Adipose tissue (tissue), 3 donors: ENCODE measurements around the gene SPINK14. TPM values are rescaled to one million over a fixed set of nuclear protein-coding genes. Genes with fewer than 3 reads are reported as not detected.

ENCODE experiments used
- H3K27ac ChIP-seq: one replicate; pipeline ENCODE4 v1.5.1; 2013; ENCODE audit warnings: low read depth, low read length
- WGBS, 3 donors: extraction: QIAGEN DNeasy Blood & Tissue Kit; methylation state at CpG; one replicate each; pipeline ENCODE4 v1.1.7; 2013; 5-methylcytosine and 5-hydroxymethylcytosine counted together
- polyA plus RNA-seq, 3 donors: library from polyadenylated mRNA; stranded (reverse); fragments of 200-250 nt; gene quantifications; one replicate each; pipeline ENCODE4 v1.2.3, GENCODE V29; 2013
- donor health status: healthy with polysubstance abuse.
- donor health status: Bipolar disorder and iron deficiency.
- donor health status: healthy.

The SPINK14 gene, protein sequence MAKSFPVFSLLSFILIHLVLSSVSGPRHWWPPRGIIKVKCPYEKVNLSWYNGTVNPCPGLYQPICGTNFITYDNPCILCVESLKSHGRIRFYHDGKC
- polyA plus RNA-seq: not detected

DNA sequence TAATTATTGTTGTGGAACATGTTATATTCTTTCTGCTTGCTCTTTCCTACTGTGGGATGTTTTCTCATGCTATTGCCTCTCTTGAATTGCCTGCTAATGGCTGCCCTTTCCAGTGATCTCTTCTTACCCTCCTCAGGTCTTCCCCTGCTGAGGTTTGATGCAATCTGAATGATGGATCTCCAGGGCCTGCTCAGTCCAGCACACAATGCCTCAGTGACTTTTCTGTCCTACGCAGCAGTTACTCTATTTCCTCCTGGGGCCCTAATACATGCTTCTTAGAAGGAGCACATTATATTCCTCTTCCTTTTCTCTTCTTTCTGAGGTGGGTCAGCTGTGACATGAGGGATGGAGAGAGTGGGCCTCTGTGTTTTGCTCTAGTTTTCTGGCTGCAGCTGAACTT is at the start of gene SPINK14:
Gene SPINK14, plus strand, starts transcription at position 301 of the 400 bp plus-strand sequence. CDS start 1,187 bp downstream, outside the sequence.
- 86 to 100% (median 98%) methylated on average over 1 of the region's 1 CpG for WGBS, 3 donors
- no peak within 1 kb of the TSS for H3K27ac ChIP-seq

DNA sequence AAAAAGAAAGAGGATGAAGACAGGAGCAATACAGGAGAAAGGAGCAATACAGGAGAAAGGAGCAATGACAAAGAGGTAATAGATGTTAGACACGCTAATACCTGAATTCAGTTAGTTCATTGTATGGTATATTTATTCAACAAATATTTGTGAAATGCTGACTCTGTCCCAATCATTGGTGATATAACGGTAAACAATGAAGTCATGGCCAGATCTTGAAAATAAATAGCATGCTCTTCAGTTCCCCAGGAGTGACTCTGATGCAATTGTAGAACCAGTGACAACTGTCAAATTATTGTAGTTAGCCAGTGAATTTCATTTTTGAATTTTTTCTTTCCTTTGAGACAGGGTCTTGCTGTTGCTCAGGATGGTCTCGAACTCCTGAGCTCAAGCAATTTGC is 48.0 kb upstream of the SPINK14 start:
- WGBS, 3 donors: 76 to 92% (median 86%) methylated on average over 3 of the region's 3 CpGs

DNA sequence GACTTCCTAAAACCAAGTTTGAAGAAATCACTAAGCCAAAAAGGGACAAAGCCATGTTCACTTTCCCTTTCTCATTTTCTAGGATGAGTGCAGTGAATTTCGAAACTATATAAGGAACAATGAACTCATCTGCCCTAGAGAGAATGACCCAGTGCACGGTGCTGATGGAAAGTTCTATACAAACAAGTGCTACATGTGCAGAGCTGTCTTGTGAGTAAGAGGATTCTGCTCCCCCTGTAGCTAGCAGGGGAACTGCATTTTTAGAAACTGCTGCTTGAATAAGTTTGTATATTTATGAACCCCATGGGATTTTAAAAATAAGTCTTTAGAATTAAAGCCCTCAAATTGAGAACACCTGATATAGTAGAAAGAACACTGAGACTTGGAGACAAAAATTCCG is 42.7 kb upstream of the SPINK14 start:
- WGBS, 3 donors: 58 to 67% (median 60%) methylated on average over 3 of the region's 3 CpGs

More for the DNA sequence above, 48.0 kb upstream of the SPINK14 start:
- H3K27ac ChIP-seq: no peak overlapping the region

DNA sequence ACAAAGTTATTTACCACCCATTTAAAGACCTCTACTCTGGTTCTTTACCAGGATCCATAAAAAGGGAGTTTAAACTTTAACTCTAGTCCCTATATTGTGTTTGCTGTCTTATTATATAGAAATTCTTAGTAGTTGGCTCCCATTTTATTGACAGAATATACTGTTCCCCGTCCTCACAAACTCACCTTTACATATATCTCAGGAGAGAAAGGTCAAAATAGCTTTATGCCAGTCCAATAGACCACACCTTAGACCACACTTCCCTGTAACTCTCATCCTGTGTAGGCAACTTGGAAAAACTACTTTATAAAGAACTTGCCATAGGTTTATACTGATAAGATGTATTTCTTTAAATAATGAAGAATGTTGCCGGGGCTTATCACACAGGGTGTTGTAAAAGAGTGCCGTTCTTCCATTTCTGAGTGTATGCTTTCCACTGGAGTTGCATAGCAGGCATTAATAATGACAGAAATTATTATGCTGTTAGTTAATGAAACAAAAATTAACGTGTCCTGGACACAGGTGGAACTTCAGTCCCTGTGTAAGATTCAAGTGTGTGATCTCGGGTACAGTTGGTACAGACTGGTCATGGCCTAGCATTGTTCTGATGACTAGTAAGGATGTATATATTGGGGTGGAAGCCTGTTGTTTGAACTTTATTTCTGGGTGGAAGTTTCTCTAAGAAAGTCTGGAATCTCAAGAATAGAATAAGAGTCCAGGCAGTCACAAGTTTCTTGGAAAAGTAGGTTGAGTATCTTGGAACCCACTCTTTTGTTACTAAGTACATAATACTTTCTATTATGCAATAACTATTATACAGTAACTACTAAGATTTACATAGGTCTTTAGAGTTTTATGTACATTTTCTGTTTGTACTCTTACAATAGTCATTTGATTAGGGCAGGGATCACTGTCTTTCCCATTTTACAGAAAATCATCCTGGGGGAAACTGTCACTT is 33.0 kb upstream of the SPINK14 start:
- no peak overlapping the region for H3K27ac ChIP-seq
- WGBS, 3 donors: 81 to 86% (median 82%) methylated on average over 5 of the region's 5 CpGs

More for the DNA sequence above, 42.7 kb upstream of the SPINK14 start:
- H3K27ac ChIP-seq: no peak overlapping the region

DNA sequence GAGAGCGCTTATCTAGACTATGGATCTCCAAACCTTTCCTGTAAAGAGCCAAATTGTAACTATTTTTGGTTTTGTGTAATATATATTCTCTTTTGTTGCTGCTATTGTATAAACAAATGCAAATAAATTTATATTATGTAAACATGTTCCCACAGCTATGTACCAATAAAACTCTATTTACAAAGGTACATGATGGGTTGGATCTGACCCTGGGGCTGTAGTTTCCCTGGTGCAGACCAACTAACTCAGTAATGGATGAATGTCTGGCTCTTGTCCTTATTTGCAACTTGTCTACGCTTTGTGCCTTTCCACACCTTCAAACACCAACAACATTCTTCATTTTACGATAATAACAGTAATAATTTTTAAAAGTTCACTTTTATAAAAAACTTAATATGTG is 27.5 kb upstream of the SPINK14 start:
- H3K27ac ChIP-seq: no peak overlapping the region

DNA sequence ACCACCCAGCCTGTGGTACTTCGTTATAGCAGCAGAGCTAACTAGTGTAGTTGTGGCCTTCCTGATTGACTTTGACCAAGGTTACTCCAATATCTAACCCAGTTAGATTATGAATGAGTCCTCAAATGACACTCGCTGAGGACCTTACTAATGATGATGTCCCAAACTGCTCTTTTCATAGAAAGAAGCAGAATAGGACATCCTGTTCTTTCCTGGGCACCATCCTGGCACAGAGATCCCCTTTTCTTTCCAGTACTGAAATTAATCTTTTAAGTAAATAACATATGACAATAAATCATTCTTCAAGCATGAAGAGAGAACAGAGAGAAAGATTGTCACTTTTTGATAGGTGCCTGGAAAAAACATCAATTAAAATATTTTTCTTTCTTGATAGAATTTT is 26.7 kb upstream of the SPINK14 start:
- H3K27ac ChIP-seq: no peak overlapping the region
- 45 to 80% (median 70%) methylated on average over 2 of the region's 2 CpGs for WGBS, 3 donors

More for the DNA sequence above, 27.5 kb upstream of the SPINK14 start:
- 64 to 94% (median 94%) methylated on average over 3 of the region's 3 CpGs for WGBS, 3 donors

DNA sequence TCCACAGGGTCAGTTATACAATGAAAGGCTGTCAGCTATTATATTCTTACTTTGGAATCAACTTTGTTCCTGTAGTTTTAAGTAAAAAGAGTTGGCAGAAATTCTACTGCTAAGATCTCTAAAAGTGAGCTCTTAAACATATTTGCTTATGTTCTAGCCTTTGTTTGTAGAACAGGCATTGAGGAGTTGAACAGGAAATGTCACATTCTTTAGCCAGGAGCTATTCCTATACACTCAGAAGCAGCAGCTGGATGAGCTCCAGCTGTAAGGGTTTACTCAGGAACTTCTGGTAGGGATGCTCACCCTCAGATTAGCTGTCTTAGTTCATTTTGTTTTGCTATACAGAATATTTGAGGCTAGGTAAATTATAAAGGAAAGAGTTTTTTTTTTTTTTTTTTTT is 22.4 kb upstream of the SPINK14 start:
- no peak overlapping the region for H3K27ac ChIP-seq

DNA sequence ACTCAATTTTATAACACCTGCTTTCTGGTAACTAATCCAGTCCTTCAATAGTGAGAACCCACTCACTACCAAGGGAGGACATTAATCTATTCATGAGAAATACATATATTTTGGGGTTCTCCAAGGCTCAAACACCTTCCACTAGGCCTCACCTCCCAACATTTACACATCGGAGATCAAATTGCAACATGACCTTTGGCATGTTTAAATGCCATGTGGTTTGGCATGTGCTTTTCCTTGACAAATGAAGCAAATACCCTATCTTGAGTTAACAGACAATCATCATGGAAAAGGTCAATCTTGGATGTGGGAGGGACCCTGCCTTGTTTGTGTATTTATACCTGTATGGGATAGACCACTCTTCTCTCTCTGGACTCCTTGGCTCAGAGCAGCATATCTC is 21.9 kb upstream of the SPINK14 start:
- WGBS, 3 donors: 47 to 93% (median 91%) methylated on average over 1 of the region's 1 CpG
- H3K27ac ChIP-seq: no peak overlapping the region

DNA sequence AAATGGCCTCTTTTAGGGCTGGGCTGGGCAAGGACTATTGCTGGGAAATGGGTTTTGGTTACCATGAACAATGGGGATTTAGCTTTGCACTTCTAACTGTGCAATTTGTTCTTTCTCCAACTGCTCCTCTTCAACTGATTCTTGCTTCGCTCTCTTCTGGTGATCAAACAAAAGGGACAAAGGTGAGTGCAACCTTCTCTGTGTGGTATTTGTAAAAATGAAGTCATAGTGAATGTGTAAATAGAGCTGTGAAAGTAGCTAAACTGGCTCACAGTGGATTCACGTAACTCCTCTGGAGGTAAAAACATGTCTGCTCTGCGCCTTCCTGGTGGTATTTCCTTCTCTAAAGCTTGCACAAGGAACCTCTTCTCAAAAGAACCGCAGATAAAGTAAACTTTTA is 20.9 kb upstream of the SPINK14 start:
- 56 to 91% (median 80%) methylated on average over 4 of the region's 4 CpGs for WGBS, 3 donors
- H3K27ac ChIP-seq: no peak overlapping the region

DNA sequence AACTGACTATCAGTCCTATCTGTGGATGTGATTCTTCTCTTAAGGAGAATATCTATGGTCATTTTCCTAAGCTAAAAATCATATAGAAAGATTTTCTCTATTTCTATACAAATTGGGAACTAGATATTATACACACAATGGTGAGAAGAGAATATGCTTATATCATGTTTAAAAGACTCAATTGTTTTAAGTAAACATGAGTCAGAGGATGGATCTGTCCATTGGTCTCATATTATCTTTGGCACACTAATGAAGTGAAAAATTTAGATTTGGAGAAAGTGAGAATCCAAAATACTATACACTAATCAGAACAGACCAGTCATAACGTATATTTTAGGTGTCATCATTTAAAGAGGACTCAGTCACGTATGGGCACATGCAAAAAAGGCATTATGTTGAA is 16.5 kb upstream of the SPINK14 start:
- WGBS, 3 donors: 70 to 81% (median 77%) methylated on average over 2 of the region's 2 CpGs
- no peak overlapping the region for H3K27ac ChIP-seq

DNA sequence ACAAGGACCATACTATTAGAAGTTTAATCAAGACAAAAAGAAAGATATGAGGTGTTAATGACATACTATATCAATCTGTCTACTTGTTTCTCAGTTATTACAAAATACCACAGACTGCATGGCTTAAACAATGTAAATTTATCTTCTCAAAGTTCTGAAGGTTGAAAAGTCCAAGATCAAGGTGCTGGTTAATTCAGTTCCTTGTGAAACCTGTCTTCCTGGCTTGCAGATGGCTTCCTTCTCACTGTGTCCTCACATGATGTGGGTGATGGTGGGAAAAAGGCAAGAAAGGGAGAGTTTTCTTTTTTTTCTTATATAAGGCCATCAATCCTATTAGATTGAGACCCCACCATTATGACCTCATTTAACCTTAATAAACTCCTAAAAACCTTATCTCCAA is 15.6 kb upstream of the SPINK14 start:
- H3K27ac ChIP-seq: no peak overlapping the region

DNA sequence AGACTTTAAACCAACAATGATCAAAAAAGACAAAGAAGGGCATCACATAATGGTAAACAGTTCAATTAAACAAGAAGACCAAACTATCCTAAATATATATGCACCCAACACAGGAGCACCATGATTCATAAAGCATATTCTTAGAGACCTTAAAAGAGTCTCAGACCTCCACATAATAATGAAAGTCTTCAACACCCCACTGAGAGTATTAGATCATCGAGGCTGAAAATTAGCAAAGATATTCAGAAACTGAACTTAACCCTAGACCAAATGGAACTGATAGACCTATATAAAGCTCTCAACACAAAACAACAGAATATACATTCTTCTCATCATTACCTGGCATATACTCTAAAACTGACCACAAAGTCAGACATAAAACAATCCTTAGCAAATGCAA is 11.7 kb upstream of the SPINK14 start:
- no peak overlapping the region for H3K27ac ChIP-seq
- 89 to 90% (median 90%) methylated on average over 1 of the region's 1 CpG for WGBS, 3 donors

DNA sequence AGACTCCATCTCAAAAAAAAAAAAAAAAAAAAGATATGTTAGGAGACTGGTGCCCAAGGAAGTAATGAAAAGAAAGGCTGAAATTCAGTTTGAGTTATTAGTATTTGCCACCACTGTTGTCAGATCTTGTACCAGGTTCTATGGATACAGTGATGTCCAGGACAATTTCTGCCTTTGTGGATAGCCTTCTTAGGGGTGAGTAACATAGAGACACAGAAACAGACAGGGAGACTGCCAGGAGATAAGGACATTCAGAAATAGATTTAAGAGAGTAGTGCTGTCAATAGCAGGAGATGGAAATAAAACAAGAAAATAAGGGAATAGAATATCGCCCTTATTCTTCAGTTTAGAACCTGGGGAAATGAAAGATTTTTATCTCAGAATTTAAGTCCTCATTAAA is 6.3 kb upstream of the SPINK14 start:
- H3K27ac ChIP-seq: no peak overlapping the region
- 90 to 97% (median 92%) methylated on average over 1 of the region's 1 CpG for WGBS, 3 donors

DNA sequence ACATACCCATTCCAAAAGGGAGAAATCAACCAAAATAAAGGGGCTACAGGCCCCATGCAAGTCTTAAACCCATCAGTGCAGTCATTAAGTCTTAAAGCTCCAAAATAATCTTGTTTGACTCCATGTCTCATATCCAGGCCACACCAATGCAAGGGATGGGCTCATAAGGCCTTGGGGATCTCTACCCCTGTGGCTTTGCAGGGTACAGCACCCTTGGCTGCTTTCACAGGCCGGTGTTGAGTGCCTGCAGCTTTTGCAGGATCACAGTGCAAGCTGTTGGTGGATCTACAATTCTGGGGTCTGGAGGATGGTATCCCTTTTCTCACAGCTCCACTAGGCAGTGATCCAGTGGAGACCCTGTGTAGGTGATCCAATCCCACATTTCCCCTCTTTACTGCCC is 5.0 kb upstream of the SPINK14 start:
- 82 to 91% (median 86%) methylated on average over 1 of the region's 1 CpG for WGBS, 3 donors
- H3K27ac ChIP-seq: no peak overlapping the region

DNA sequence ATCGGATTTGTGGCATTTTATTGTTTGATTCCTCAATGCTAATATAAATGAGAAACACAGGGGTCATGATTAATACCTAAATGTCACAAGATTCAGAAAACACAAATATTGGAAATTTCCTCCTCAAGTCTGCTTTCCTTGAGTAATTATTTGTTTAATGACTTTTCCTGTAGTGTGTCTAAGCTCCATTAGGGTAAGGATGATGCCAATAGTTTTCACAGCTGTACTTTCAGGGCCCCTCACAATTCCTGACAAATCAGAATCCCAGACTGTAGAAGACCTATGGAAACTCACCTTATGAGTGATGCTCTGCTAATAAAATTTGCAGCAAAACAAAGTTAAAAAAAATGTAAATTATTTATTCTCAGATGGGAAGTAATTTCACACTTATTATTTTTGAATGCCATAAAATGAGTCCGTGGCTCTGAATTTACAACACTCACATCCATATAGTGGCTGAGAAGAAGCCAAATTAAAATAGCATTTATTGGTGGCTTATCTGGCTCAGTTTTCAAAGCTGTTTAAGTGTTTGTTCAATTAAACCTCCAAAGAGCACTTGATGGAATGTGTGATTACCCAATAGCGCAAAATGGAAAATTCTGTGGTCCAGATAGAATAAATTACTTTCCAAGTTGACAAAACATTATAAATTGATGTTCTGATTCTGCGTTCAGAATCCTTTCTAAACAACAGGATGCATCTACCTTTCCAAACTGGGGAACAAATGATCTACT is 1.6 kb upstream of the SPINK14 start:
- H3K27ac ChIP-seq: no peak overlapping the region
- 81 to 87% (median 84%) methylated on average over 4 of the region's 4 CpGs for WGBS, 3 donors

DNA sequence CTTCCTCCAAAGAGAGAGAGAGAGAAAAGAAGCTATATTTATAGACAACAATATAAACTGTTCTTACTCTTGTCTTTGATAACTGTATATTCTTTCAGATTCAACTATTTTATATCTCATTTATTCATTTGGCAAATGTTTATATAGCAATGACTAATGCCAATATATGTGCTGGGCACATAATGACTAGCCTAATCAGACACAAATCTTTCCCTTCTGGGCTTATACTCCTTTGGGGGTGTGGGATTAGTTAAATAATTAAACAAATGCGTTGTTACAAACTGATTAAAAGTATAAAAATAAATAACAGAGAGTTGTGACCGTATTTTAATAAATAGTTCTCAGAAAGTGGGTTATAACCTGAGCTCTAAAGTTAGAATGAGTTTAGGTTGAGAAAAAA is 4.0 kb downstream of the SPINK14 start:
- 50 to 75% (median 68%) methylated on average over 2 of the region's 2 CpGs for WGBS, 3 donors

DNA sequence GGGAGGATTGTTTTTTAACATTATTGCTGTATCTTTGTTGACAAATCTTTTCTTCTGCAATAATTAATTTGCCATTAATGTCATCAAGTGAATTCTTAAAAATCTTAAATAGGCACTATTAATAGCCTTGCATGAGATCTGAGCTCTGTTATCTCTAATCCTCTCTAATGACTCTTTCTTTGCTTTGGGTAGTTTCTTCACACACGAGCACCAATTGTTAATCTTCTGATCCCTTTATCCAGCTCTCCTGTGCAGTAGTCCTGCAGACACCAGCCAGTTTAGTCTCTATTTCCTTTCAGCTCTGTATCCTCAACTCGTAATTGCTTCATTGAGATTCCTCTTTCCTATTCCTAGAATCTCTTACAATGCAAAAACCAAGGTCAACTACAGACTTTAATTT is 8.1 kb downstream of the SPINK14 start:
- WGBS, 3 donors: 42 to 60% (median 46%) methylated on average over 2 of the region's 2 CpGs
- no peak overlapping the region for H3K27ac ChIP-seq

More for the DNA sequence above, 4.0 kb downstream of the SPINK14 start:
- no peak overlapping the region for H3K27ac ChIP-seq

DNA sequence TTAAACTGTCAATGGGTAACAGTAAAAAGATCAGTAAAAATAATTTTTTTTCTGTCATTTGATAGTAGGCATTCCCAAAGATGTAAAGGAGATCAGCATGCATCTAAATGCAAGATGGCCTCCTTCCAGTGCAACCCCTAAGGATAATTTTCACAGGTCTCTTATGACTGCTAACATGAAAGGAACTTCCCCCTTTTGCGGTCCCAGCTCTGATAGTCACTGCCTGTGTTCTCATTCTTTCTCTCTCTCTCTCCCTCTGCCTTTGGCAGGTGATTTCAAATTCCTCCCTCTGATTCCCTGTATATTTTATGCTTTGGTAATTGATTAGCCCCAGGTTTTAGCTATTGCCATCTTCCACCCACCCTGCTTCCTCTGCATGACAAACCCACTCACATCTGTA is 8.9 kb downstream of the SPINK14 start:
- 55 to 74% (median 56%) methylated on average over 1 of the region's 1 CpG for WGBS, 3 donors

DNA sequence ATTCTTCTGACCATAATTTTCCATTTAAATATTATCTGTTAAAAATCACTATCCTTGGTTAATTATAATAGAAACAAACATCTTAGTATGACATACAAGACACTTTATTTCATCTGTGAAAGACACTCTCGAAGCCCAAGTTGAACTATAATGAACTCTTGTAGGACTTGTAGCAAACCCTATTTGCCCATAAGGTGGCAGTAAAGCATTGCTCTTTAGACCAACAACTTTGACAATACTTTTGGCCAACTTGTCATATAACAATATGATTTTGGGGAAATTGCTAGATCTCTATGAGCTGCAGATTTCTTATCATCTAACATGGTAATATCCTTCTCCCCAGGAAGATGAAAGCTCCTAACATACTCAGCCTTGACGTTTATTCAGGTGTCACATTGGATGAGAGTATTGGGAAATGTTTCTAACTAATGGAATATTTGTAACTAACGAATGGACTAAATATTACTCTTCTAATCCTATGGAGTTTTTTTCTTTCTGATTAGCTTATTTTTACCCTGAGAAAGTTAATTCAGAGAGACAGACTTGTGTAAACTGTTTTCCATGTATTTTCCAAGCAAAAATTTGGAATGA is 11.0 kb downstream of the SPINK14 start:
- whole genome bisulfite sequencing, 3 donors: 35 to 36% (median 35%) methylated on average over 3 of the region's 3 CpGs
- no peak overlapping the region for H3K27ac ChIP-seq

More for the DNA sequence above, 8.9 kb downstream of the SPINK14 start:
- H3K27ac ChIP-seq: no peak overlapping the region
